Endodermal cell (in vitro differentiated cells): ENCODE measurements around the gene ATIC. TPM values are rescaled to one million over a fixed set of nuclear protein-coding genes. Genes with fewer than 3 reads are reported as not detected.

Source experiments
- DNase-seq: peaks from one replicate; pipeline ENCODE4 v3.0.0-alpha.2; 2017
- H3K27ac ChIP-seq: 2 replicates; pipeline ENCODE4 v1.5.1; 2013; ENCODE audit warnings: mild to moderate bottlenecking, low read depth, low read length, moderate library complexity
- H3K27me3 ChIP-seq: 2 replicates; pipeline ENCODE4 v1.6.1; 2013; ENCODE audit warnings: mild to moderate bottlenecking, low read length, moderate library complexity; ENCODE audit not compliant: insufficient read depth, control insufficient read depth, poor library complexity, severe bottlenecking
- H3K36me3 ChIP-seq: 2 replicates; pipeline ENCODE4 v1.7.0; 2013; ENCODE audit warnings: mild to moderate bottlenecking, low read length, moderate library complexity; ENCODE audit not compliant: control insufficient read depth, insufficient read depth
- H3K4me1 ChIP-seq: one replicate; pipeline ENCODE4 v1.7.0; 2013; ENCODE audit warnings: low read length; ENCODE audit not compliant: control insufficient read depth, insufficient read depth
- H3K4me3 ChIP-seq: 2 replicates; pipeline ENCODE4 v1.5.1; 2013; ENCODE audit warnings: mild to moderate bottlenecking, low read length, moderate library complexity
- H3K9ac ChIP-seq: 2 replicates; pipeline ENCODE4 v1.6.1; 2013; ENCODE audit warnings: mild to moderate bottlenecking, low read length, moderate library complexity; ENCODE audit not compliant: poor library complexity, severe bottlenecking; ENCODE audit errors: extremely low read depth
- H3K9me3 ChIP-seq: 2 replicates; pipeline ENCODE4 v1.6.1; 2013; ENCODE audit warnings: mild to moderate bottlenecking, low read length, moderate library complexity; ENCODE audit not compliant: control insufficient read depth
- H3K27ac Mint-ChIP-seq: 2 replicates; pipeline ENCODE4 v1.8.0; 2020; ENCODE audit warnings: mixed read lengths
- H3K27me3 Mint-ChIP-seq: 2 replicates; pipeline ENCODE4 v1.8.0; 2021; ENCODE audit warnings: mild to moderate bottlenecking, mixed read lengths; ENCODE audit not compliant: insufficient read depth
- H3K36me3 Mint-ChIP-seq: 2 replicates; pipeline ENCODE4 v1.8.0; 2020; ENCODE audit warnings: low read depth, mixed read lengths
- H3K4me1 Mint-ChIP-seq: 2 replicates; pipeline ENCODE4 v1.8.0; 2020; ENCODE audit warnings: mixed read lengths
- H3K4me3 Mint-ChIP-seq: 2 replicates; pipeline ENCODE4 v1.8.0; 2020; ENCODE audit warnings: mild to moderate bottlenecking, moderate library complexity, mixed read lengths
- H3K9me3 Mint-ChIP-seq: 2 replicates; pipeline ENCODE4 v1.8.0; 2020; ENCODE audit warnings: mild to moderate bottlenecking, mixed read lengths
- WGBS, 2 experiments: methylation state at CpG; one replicate each; pipeline versions ENCODE4 v1.1.5 to v1.1.7; 2013; ENCODE audit warnings: missing lambda C conversion rate in 2 of 2, mixed read lengths in 1 of 2; ENCODE audit not compliant: insufficient coverage in 1 of 2, insufficient read length in 1 of 2; 5-methylcytosine and 5-hydroxymethylcytosine counted together
- total RNA-seq, 2 donors: library from RNA; stranded (reverse); fragmentation: NEBNext Ultra II Directional in 1 of 2; extraction: Animal tissue kit (Norgen Biotek cat#: 25700) in 1 of 2; gene quantifications; 2 replicates in 1 of 2; 3 replicates in 1 of 2; pipeline ENCODE4 v1.2.1, GENCODE V29; 2021
- TF ChIP-seq, protein P1 (sequence below): fragments of 200-600 bp; sonication (generic); conservative IDR thresholded peaks from 2 replicates; pipeline ENCODE4 v1.5.0; 2021; ENCODE audit warnings: antibody characterized with exemption, mild to moderate bottlenecking

The ATIC gene
- total RNA-seq, 2 donors from 2014 or later = 185 to 209 TPM

DNA sequence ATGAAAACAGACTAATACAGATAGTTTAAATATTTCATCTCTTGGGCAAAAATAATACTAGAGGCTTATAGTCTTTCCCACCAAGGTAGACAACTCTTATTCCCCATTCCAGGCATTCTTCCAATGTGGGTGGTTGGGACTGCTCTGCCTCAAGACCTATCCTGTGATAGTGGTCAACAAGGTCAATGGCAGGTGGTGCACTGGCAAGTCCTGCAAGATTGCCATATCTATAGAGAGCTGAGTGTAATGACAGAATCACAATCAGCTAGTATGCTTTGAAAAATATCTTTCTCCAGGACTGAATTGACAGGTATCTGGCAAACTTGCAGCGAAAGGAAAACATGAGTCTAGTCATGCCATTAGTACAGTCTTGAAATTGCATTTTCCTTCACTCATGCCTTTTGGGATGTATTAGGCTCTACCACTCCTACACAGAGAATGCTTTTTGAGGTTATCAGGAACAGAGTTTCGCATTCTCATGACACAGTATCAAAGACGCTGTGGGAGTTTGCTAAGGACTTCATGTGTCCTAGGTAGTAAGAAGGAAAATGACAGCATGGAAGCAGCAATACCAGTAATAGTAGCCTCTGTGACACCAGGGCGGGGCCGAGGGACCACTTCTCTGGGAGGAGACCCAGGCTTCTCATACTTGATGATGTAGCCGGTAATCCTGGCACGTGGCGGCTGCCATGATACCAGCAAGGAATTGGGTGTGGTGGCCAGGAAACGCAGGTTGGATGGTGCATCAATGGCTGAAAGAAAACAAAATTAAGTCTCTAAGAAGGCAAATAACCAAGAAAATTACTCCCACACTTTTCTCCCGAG lies 63.0 kb downstream of the ATIC start:
- Histone ChIP-seq H3K9me3 (no peaks in the 10 kb centered on the region), H3K4me3 (no peak overlapping the region), H3K27me3 (no peaks in the 10 kb centered on the region), H3K36me3 (peaks cover 92% of the 10 kb centered on the region), H3K27ac (no peak overlapping the region), H3K4me1 (no peaks in the 10 kb centered on the region), H3K9ac (no peak overlapping the region)
- H3K9me3 Mint-ChIP-seq = no peaks in the 10 kb centered on the region
- no peak overlapping the region for H3K4me3 Mint-ChIP-seq
- no peak overlapping the region for H3K27ac Mint-ChIP-seq
- H3K36me3 Mint-ChIP-seq = peaks cover 87% of the 10 kb centered on the region
- H3K27me3 Mint-ChIP-seq = no peaks in the 10 kb centered on the region
- TF ChIP-seq, protein P1, sequence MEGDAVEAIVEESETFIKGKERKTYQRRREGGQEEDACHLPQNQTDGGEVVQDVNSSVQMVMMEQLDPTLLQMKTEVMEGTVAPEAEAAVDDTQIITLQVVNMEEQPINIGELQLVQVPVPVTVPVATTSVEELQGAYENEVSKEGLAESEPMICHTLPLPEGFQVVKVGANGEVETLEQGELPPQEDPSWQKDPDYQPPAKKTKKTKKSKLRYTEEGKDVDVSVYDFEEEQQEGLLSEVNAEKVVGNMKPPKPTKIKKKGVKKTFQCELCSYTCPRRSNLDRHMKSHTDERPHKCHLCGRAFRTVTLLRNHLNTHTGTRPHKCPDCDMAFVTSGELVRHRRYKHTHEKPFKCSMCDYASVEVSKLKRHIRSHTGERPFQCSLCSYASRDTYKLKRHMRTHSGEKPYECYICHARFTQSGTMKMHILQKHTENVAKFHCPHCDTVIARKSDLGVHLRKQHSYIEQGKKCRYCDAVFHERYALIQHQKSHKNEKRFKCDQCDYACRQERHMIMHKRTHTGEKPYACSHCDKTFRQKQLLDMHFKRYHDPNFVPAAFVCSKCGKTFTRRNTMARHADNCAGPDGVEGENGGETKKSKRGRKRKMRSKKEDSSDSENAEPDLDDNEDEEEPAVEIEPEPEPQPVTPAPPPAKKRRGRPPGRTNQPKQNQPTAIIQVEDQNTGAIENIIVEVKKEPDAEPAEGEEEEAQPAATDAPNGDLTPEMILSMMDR = no peak
- WGBS, 2 experiments = 96 to 100% methylated on average over 7 to 10 of the region's 10 CpGs
- DNase-seq = no peak
- H3K4me1 Mint-ChIP-seq = no peaks in the 10 kb centered on the region

GRCh38 chr2:215375467-215375830 lies 63.6 kb downstream of the ATIC start:
- Histone ChIP-seq H3K9me3 (no peaks in the 10 kb centered on the region), H3K27me3 (no peaks in the 10 kb centered on the region), H3K4me1 (no peaks in the 10 kb centered on the region), H3K9ac (no peak overlapping the region), H3K36me3 (peaks cover 92% of the 10 kb centered on the region), H3K4me3 (no peak overlapping the region), H3K27ac (no peak overlapping the region)
- no peak overlapping the region for H3K27ac Mint-ChIP-seq
- TF ChIP-seq, protein P1 = no peak
- H3K36me3 Mint-ChIP-seq = peaks cover 87% of the 10 kb centered on the region
- no peaks in the 10 kb centered on the region for H3K27me3 Mint-ChIP-seq
- no peak for DNase-seq
- no peak overlapping the region for H3K4me3 Mint-ChIP-seq
- no peaks in the 10 kb centered on the region for H3K9me3 Mint-ChIP-seq
- WGBS, 2 experiments = 89 to 96% methylated on average over 3 to 6 of the region's 6 CpGs
- H3K4me1 Mint-ChIP-seq = no peaks in the 10 kb centered on the region

DNA sequence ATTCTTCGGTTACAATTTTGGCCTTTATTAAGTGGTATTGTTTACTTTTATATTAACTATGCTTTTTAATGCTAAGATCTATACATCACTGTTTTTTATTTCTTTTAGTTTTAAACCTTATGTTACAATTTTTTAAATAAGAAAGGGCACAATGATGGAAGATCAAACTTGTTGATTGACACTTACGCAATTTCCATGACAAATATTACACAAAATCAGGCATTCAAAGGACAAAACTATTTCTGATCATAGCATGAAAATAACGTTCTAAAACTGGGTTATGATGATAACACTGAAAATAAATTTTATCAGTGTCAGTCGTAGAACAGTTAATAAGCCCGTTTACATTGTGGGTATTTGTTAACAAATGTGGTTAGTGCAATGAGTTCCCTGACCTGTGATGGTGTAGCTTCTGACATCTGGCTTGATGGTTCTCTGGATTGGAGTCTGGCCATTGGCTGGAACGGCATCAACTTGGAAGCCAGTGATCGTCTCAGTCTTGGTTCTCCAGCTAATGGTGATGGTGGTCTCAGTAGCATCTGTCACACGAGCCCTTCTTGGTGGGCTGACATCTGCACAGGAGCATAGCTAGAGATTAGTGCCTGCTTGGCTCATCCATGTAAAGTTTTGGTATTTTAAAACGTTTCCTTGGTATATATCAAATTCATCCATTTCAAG lies 64.4 kb downstream of the ATIC start:
- Mint-ChIP-seq H3K9me3 (no peaks in the 10 kb centered on the region), H3K36me3 (peaks cover 86% of the 10 kb centered on the region), H3K4me1 (no peaks in the 10 kb centered on the region), H3K4me3 (no peak overlapping the region), H3K27me3 (no peaks in the 10 kb centered on the region), H3K27ac (no peak overlapping the region)
- 93 to 100% methylated on average over 4 to 8 of the region's 9 CpGs for WGBS, 2 experiments
- no peaks in the 10 kb centered on the region for H3K9me3 ChIP-seq
- no peak for DNase-seq
- H3K27ac ChIP-seq = no peak overlapping the region
- peaks cover 95% of the 10 kb centered on the region for H3K36me3 ChIP-seq
- no peak overlapping the region for H3K9ac ChIP-seq
- H3K4me3 ChIP-seq = no peak overlapping the region
- no peaks in the 10 kb centered on the region for H3K27me3 ChIP-seq
- H3K4me1 ChIP-seq = no peaks in the 10 kb centered on the region
- TF ChIP-seq, protein P1 = no peak
